GM18868 (cell line): ENCODE data around the gene PIGB.
A peak's percentile ranks its signal among the peaks of the same experiment; 100 is the strongest.
"Not testable (repeated sequence)": the region's sequence is repeated elsewhere in the genome, so short reads cannot be mapped to it uniquely, and the experiment has no call there.

Source experiments
- ATAC-seq: cut with Tn5 transposase; IDR thresholded peaks from one replicate; pipeline ENCODE4 v1.9.1; 2021; ENCODE audit warnings: mild to moderate bottlenecking, moderate library complexity; ENCODE audit not compliant: unreplicated experiment

Gene PIGB

GRCh38 chr15:55297315-55297714 is 21.7 kb upstream of the PIGB start:
- no peak for ATAC-seq

- ATAC-seq = not testable (repeated sequence)
These were observed 16.2 kb upstream of the PIGB start for GRCh38 chr15:55302801-55303200.

DNA sequence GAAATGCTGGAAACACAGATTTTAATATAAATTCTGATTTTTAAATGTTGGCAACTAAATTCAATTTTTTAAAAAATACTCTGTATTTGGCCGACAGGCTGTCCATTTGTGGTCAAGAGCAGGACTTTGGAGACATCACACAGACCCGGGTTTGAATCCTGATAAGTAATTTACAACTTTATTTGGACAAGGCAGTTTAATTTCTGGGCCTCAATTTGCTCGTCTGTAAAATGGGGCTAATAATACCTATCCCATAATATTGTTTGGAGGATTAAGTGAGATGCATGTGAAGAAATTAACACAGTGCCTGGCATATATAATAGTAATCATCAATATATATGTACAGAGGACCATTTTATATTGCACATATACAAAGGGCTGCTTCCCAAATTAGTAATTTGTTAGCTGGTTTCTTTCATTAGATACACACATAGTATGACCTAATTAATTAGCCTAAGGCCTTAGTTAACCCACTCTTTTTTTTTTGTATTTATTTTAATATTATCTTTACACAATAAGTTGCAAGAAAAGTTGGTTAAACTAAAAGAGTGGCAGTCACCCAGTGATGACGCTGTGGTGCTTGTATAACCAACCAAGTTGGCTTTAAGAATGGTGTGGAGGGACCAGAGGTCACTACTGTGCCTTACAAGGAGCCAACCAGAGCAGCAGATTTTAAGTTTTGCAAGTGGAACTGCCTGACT is 665 bp downstream of the PIGB start:
- ATAC-seq = peak; percentile 32

GRCh38 chr15:55320238-55320550 is 1.2 kb downstream of the PIGB start:
- no peak for ATAC-seq

DNA sequence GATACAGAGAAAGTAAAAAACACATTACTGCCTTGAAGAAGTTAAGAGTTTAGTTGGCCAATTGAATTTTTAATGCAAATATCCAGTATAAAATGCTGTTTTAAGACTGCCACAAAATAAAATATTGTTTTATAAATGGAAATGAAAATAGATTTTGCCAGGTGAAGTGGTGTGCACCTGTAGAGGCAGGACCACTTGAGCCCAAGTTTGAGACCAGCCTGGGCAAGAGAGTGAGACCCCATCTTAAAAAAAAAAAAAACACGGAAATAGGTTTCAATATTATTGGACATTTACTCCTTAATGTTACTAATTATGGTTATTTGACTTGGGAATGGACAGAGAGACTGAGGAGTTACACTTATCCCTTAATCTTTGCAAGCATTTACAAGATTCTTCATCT is 1.9 kb downstream of the PIGB start:
- no peak for ATAC-seq

DNA sequence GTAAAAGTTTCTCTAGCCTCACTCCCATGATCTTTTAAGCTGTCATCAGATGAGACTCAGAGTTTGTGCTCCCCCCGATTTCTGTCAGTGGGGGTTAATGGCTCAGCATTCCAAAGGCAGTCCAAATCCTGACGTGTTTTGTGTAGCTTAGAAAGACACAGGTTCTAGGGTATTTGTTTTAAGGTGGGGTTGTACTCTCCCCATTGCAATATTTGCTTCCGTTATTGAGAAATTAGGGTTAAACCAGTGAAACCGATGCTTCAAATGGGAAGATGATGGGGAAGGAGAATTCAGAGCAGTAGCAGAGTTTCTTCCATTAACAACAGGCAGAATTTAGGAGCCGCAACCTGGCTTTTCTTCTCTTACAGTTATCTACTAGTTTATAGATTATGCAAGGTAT is 3.4 kb downstream of the PIGB start:
- no peak for ATAC-seq

GRCh38 chr15:55327387-55327786 is 8.4 kb downstream of the PIGB start:
- no peak for ATAC-seq

- no peak for ATAC-seq
These were observed 15.3 kb downstream of the PIGB start for GRCh38 chr15:55334371-55334770.

DNA sequence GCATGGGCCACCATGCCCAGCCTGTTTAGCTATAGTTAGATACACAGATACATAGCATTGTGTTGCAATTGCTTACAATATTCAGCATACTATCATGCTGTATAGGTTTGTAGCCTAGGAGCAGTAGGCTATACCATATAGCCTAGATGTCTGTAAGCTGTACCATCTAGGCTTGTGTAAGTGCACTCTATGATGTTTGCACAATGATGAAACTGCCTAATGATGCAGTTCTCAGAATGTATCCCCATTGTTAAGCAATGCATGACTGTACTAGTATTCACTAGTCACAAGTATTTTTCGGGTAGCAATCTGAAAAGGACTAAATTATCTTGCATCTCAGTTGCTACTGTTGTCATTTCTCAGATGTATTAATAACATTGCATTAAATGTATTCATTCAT is 16.0 kb downstream of the PIGB start:
- ATAC-seq = no peak

GRCh38 chr15:55337160-55337559 is 18.1 kb downstream of the PIGB start:
- no peak for ATAC-seq

- no peak for ATAC-seq
These were observed 24.1 kb downstream of the PIGB start for GRCh38 chr15:55343168-55343567.

DNA sequence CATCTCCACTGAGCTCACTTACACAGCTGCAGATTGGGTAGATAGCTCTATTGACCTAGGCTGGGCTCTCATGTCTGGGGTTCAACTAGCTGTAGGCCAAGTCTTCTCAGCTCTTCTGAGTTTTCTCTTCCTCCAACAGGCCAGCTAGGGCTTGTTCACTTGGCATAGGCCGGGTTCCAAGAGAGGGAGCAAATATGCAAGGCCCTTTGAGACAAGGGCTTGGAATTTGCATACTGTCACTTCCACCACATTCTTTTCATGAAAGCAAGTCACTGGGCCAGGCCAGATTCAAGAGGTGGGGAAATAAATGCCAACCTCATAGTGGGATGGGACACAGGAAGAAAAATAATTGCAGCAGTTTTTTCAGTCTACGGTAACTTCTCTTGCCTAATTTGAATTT is 25.2 kb downstream of the PIGB start:
- ATAC-seq = no peak

GRCh38 chr15:55348281-55348778 is 29.3 kb downstream of the PIGB start:
- no peak for ATAC-seq

- ATAC-seq = no peak
These were observed 30.3 kb downstream of the PIGB start for GRCh38 chr15:55349282-55349681.

- no peak for ATAC-seq
These were observed 34.0 kb downstream of the PIGB start for GRCh38 chr15:55353025-55353424.

- no peak for ATAC-seq
These were observed 38.1 kb downstream of the PIGB start for GRCh38 chr15:55356985-55357585.

DNA sequence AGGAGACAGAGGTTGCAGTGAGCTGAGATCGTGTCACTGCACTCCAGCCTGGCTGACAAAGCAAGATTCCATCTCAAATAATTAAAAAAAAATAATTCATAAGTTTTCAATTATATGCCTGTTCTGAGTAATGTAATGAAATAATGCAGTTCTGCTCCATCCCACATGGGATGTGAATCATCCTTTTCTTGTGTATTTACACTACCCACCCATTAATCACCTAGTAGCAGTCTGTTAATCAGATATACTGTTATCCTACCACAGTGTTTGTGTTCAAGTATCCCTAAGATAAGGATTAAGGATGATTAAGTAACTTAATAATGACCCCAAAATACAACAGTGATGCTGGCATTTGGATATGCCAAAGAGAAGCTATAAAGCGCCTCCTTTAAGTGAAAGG is 38.8 kb downstream of the PIGB start:
- no peak for ATAC-seq

DNA sequence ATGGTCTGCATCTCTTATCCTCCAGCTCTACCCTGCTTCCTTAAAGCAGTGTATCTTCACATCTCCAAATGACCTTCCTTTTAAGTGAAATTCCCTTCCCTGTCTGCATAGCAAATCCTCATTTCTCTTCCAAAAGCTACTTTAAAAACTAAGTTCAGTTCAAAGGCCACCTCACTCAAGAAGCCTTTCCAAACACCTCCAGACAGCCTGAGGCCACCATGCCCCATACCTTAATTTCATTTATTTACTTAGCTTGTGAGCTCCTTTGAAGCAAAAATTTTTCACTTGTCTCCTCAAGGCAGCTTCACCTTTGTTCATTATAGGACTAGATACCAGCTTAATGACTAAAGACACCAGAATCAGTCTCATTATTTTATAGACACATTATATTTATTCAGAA is 39.4 kb downstream of the PIGB start:
- no peak for ATAC-seq

- ATAC-seq = no peak
These were observed 41.2 kb downstream of the PIGB start for GRCh38 chr15:55360256-55360655.

- no peak for ATAC-seq
These were observed 42.0 kb downstream of the PIGB start for GRCh38 chr15:55361048-55361447.

DNA sequence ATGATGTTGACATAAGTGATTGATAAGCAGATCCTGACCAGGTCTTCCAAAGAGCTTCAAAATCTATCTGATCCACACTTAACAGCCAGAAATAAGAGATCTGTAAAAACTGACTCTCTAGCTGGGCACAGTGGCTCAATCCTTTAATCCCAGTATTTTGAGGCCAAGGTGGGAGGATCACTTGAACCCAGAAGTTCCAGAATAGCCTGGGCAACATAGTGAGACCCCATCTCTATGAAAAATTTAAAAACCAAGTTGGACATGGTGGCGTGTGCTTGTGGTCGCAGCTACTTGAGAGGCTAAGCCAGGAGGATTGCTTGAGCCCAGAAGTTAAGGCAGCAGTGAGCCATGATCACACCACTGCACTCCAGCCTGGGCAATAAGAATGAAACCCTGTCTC is 43.6 kb downstream of the PIGB start:
- ATAC-seq = no peak

DNA sequence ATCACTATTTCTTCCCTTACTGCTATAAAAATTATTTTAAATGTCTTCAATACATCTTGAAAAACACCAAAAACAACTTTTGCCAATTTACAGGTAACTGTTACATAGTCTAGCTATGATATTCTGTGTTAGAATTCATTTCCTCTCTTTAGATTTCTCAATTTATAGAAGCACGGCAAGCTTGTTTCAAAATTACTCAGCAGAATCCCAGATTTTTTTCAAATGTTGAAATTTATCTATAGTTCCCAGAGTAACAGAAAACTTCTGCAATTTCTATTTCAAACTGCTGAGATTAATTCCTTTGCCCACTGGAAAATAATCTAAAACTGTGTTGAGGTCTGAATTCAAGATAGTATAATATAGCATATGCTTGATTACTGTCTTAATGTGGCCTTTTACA is 48.0 kb downstream of the PIGB start:
- no peak for ATAC-seq
